ENCODE data around the gene MMP26. TPM values are rescaled to one million over a fixed set of nuclear protein-coding genes. Genes with fewer than 3 reads are reported as not detected.
"Not testable (repeated sequence)": the region's sequence is repeated elsewhere in the genome, so short reads cannot be mapped to it uniquely, and the experiment has no call there.

The MMP26 gene
- total RNA-seq, 1 donor from 2014 or later = not detected

DNA sequence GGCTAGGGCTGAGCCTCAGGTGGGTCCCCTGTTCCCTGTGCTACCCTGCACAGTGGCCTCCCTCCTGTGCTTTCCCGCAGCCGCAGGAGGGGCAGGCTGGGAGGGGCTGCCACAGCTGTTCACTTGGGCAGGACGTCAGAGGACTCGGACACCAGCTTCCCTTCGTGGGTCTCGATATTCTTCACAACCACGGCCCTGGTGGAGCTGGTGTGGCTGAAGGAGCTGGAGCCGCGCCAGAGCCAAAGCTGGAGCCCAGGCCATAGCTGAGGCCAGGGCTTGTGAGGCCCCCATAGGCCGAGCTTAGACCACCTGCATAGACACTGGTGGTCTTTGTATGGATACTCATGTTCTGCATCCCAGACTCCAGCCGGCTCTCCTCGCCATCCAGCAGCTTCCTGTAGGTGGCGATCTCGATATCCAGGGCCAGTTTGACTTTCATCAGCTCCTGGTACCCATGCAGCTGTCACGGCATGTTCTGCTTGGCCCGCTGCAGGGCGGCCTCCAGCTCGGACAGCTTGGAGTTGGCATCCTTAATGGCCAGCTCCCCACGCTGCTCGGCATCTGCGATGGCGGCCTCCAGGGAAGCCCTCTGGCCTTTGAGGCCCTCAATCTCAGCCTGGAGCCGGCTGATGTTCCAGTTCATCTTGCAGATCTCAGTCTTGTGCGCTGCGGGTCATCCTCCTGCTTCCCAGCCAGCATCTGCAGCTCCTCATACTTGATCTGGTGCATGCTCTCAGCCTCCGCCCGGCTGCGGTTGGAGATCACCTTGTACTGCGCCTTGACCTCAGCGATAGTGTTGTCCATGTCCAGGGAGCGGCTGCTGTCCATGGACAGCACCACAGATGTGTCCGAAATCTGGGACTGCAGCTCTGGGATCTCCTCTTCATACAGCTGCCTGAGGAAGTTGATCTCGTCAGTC is 18.3 kb downstream of the MMP26 start:
- not testable (repeated sequence) for ATAC-seq

DNA sequence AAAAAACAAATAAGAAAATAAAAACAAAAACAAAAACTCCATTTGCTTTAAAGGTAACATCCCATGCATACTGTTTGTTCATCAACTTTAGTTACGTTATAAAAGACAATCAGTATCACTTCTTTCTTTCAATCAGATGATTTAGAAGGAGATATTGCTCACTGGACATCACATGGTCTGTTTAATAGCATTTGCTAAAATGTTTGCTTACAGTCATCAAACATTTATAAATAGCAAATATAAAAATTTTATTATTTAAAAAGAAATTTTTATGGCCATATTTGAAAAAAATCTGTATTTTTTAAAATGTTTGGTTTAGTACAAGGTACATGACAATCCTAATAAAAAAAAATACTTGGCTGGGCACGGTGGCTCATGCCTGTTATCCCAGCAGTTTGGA is 22.6 kb downstream of the MMP26 start:
- ATAC-seq = no peak

GRCh38 chr11:4740735-4741134 is 36.2 kb downstream of the MMP26 start:
- ATAC-seq = no peak

GRCh38 chr11:4748438-4748837 is 43.9 kb downstream of the MMP26 start:
- no peak for ATAC-seq

- ATAC-seq = no peak
These were observed 46.6 kb downstream of the MMP26 start for GRCh38 chr11:4751201-4751600.

Other genes with a start within 250 kb of the MMP26 start
- gene OR52K1, start 222.1 kb upstream of the MMP26 start, total RNA-seq = not detected
- gene OR52M1, start 159.6 kb upstream of the MMP26 start, total RNA-seq = not detected
- not detected for gene OR52I2, start 123.0 kb upstream of the MMP26 start, total RNA-seq
- not detected for gene OR52I1, start 110.7 kb upstream of the MMP26 start, total RNA-seq
- 4.7 TPM for gene TRIM68, start 96.6 kb upstream of the MMP26 start, total RNA-seq
- not detected for gene OR51D1, start 67.3 kb upstream of the MMP26 start, total RNA-seq
- gene OR51E1, start 60.8 kb upstream of the MMP26 start, total RNA-seq = not detected
- gene OR51E2, start 6.9 kb upstream of the MMP26 start, total RNA-seq = not detected
- not detected for gene OR51F1, start 65.2 kb downstream of the MMP26 start, total RNA-seq
- not detected for gene OR52R1, start 99.6 kb downstream of the MMP26 start, total RNA-seq
- gene OR51F2, start 116.5 kb downstream of the MMP26 start, total RNA-seq = not detected
- gene OR51S1, start 144.4 kb downstream of the MMP26 start, total RNA-seq = not detected
- not detected for gene OR51T1, start 177.1 kb downstream of the MMP26 start, total RNA-seq
- not detected for gene OR51A7, start 199.0 kb downstream of the MMP26 start, total RNA-seq
- gene OR51G2, start 214.6 kb downstream of the MMP26 start, total RNA-seq = not detected
- gene OR51G1, start 219.6 kb downstream of the MMP26 start, total RNA-seq = not detected
- gene OR51A4, start 242.8 kb downstream of the MMP26 start, total RNA-seq = not detected

Measured in esophagus mucosa (tissue), 1 donor.